Gastroesophageal sphincter (tissue), 4 donors: ENCODE measurements around the gene TEDDM1. TPM values are rescaled to one million over a fixed set of nuclear protein-coding genes. Genes with fewer than 3 reads are reported as not detected.

Source experiments
- ATAC-seq: fragments of 150-250 bp; one replicate; pipeline ENCODE4 v1.9.1; 2016; ENCODE audit warnings: mild to moderate bottlenecking, moderate library complexity
- H3K27ac ChIP-seq, 4 donors: fragments of 200-600 bp; sonication (generic) in 3 of 4; 1 replicate in 3 of 4; 2 replicates in 1 of 4; pipeline ENCODE4 v1.5.1; 2016 to 2019
- H3K27me3 ChIP-seq: fragments of 200-600 bp; sonication (generic); one replicate; pipeline ENCODE4 v1.5.1; 2019
- H3K36me3 ChIP-seq, 2 donors: fragments of 200-600 bp; sonication (generic); one replicate each; pipeline ENCODE4 v1.5.1; 2019; ENCODE audit warnings: control low read depth in 1 of 2
- H3K4me1 ChIP-seq, 3 donors: fragments of 200-600 bp; sonication (generic); 1 replicate in 2 of 3; 2 replicates in 1 of 3; pipeline ENCODE4 v1.5.1; 2016 to 2019; ENCODE audit warnings: control low read depth in 2 of 3
- H3K4me3 ChIP-seq, 2 donors: fragments of 200-600 bp; sonication (generic); one replicate each; pipeline ENCODE4 v1.5.1; 2019; ENCODE audit warnings: mild to moderate bottlenecking in 1 of 2, moderate library complexity in 1 of 2
- H3K9me3 ChIP-seq, 3 donors: fragments of 200-600 bp; sonication (generic); one replicate each; pipeline ENCODE4 v1.5.1; 2017 to 2019; ENCODE audit warnings: control low read depth in 2 of 3
- CTCF ChIP-seq, 4 experiments: fragments of 200-600 bp in 2 of 4; fragments of 450-650 bp in 2 of 4; sonication (generic) in 1 of 4; IDR thresholded peaks; one replicate each; pipeline ENCODE4 v1.5.1; 2017 to 2019; ENCODE audit warnings: antibody characterized with exemption in 4 of 4, mild to moderate bottlenecking in 2 of 4, moderate library complexity in 2 of 4
- EP300 ChIP-seq: sonication (generic); formaldehyde crosslinking; IDR thresholded peaks from one replicate; pipeline ENCODE4 v1.6.1; 2017; ENCODE audit warnings: antibody characterized with exemption, mild to moderate bottlenecking
- POLR2A ChIP-seq, 2 donors: fragments of 450-650 bp; IDR thresholded peaks; one replicate each; pipeline ENCODE4 v1.6.1; 2017; ENCODE audit warnings: antibody characterized with exemption in 2 of 2, mild to moderate bottlenecking in 2 of 2, moderate library complexity in 1 of 2
- POLR2AphosphoS5 ChIP-seq: sonication (generic); formaldehyde crosslinking; IDR thresholded peaks from one replicate; pipeline ENCODE4 v1.6.1; 2017; ENCODE audit warnings: antibody characterized with exemption
- WGBS, 2 donors: methylation state at CpG; one replicate each; pipeline ENCODE4 v1.1.5; 2018; ENCODE audit warnings: low coverage in 1 of 2; 5-methylcytosine and 5-hydroxymethylcytosine counted together
- total RNA-seq, 4 donors: library from RNA; depleted of rRNA; stranded (reverse); fragments of >200 nt; gene quantifications; one replicate each; pipeline ENCODE4 v1.1.0, GENCODE V29; 2016

TEDDM1 gene
- total RNA-seq, 4 donors from 2014 or later: not detected

GRCh38 chr1:182351790-182352364, 48.6 kb downstream of the TEDDM1 start:
- Histone ChIP-seq H3K9me3 (no peaks in the 10 kb centered on the region), H3K36me3 (no peaks in the 10 kb centered on the region), H3K4me1 (peaks cover 7 to 50% (median 7%) of the 10 kb centered on the region in 3 donors), H3K27me3 (no peaks in the 10 kb centered on the region), H3K4me3 (no peak overlapping the region), H3K27ac (peak overlapping the region; percentile 65 to 81 (median 68))
- 30 to 43% methylated on average over 1 of the region's 1 CpG for WGBS, 2 donors
- TF ChIP-seq POLR2AphosphoS5 (peak; percentile 86), CTCF (IDR thresholded peaks at IDR 0.05) (no peak), EP300 (no peak), POLR2A (IDR thresholded peaks at IDR 0.05) (no peak)
- peak; percentile 61 for ATAC-seq

DNA sequence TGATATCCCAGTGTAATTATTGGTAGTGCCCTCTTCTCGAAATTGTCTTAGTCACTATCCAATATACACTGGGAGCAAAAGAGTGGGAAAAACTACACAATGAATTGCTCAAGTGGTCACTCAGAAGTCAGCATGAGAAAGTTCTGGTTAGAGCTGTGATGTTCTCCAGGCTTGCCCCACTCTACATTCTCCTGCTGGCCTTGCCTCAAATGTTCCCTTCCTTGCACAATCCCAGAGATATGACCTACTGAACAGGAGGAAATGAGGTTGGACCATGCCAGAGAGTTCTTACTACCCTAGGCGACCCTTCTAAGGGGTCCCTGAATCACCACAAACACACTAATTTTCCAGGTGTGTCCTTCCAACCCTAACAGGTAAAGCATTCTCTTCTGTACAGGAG, 49.6 kb downstream of the TEDDM1 start:
- no peaks in the 10 kb centered on the region for H3K36me3 ChIP-seq
- no peaks in the 10 kb centered on the region for H3K27me3 ChIP-seq
- H3K9me3 ChIP-seq: no peaks in the 10 kb centered on the region
- peaks cover 7 to 50% (median 7%) of the 10 kb centered on the region in 3 donors for H3K4me1 ChIP-seq
- peak overlapping the region; percentile 68 to 86 (median 75) for H3K27ac ChIP-seq
- 88% methylated on average over 2 of the region's 2 CpGs; no CpG with 5 or more reads in 1 of the 2 donors for WGBS, 2 donors
- H3K4me3 ChIP-seq: no peak overlapping the region
- ATAC-seq: peak; percentile 76
- TF ChIP-seq POLR2AphosphoS5 (peak; percentile 89), CTCF (IDR thresholded peaks at IDR 0.05) (no peak)

DNA sequence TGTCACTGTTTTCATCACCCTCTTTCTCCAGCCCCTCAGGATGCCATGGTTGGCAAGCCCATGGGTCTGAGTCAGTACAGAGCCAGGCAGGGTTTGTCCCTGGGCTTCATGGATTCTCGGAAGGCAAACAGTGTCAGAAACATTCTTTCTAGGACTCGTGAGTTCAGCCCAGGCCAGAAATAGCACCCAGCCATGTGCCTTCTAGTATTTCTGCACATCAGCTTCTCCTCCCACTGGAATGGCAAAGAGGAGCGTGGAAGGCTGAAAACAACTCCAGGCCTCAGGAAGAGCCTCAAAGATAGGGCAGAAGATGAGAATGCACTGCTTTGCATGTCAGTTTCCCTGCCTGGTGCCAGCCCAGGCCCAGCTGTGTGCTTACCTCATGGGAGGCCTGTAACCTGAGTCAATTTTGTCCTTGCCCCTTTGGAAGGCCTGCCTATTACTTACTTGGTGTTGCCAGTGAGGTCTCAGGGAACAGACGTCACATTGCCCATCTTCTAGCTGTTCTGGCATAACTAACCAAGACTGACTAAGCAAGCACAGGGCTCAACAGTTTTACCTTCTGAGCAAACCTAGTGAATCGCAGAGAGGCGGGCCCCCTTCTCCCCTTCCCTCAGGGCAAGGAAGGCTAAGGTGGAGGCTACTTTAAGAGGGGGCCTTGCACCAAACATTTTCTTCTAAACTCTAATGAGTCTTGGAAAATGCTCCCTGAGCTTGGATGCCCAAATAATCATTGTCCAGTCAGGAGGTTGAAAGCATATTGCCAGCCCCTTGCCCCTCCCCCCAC, 51.3 kb downstream of the TEDDM1 start:
- peak overlapping the region; percentile 72 to 86 (median 78) for H3K27ac ChIP-seq
- H3K4me1 ChIP-seq: peaks cover 7 to 50% (median 7%) of the 10 kb centered on the region in 3 donors
- 79% methylated on average over 4 of the region's 6 CpGs; no CpG with 5 or more reads in 1 of the 2 donors for WGBS, 2 donors
- H3K27me3 ChIP-seq: no peaks in the 10 kb centered on the region
- no peaks in the 10 kb centered on the region for H3K9me3 ChIP-seq
- H3K36me3 ChIP-seq: no peaks in the 10 kb centered on the region
- H3K4me3 ChIP-seq: no peak overlapping the region
- peak; percentile 87 for ATAC-seq
- TF ChIP-seq EP300: no peak
- peak; percentile 96 for TF ChIP-seq POLR2AphosphoS5

Other genes starting within 250 kb of the TEDDM1 start
- gene GLUL, start 8.9 kb downstream of the TEDDM1 start, total RNA-seq: 1,000 to 10,000 TPM; 2,239 to 3,071 (median 2,830) TPM
- under 1 TPM in 1 of 4 donors, not detected in 3; 0.04 TPM for gene RGSL1, start 49.5 kb upstream of the TEDDM1 start, total RNA-seq
- 10 to 100 TPM in 2 of 4 donors, 1 to 10 TPM in 2; 6.5 to 14.5 (median 10.6) TPM for gene RNASEL, start 188.6 kb upstream of the TEDDM1 start, total RNA-seq
- gene RGS16, start 203.7 kb upstream of the TEDDM1 start, total RNA-seq: 10 to 100 TPM in 1 of 4 donors, 1 to 10 TPM in 2, under 1 TPM in 1; 0.47 to 10.6 (median 2.1) TPM